HUES6 (cell line): ENCODE results near the gene KRT73.

Experiments used
- H3K27ac ChIP-seq: 2 replicates; pipeline ENCODE4 v1.7.0; 2013; ENCODE audit warnings: low read depth, mild to moderate bottlenecking, low read length, inconsistent platforms
- H3K27me3 ChIP-seq: 2 replicates; pipeline ENCODE4 v1.6.1; 2013; ENCODE audit warnings: low read length; ENCODE audit not compliant: control insufficient read depth, insufficient read depth
- H3K36me3 ChIP-seq: 2 replicates; pipeline ENCODE4 v1.6.1; 2013; ENCODE audit warnings: low read length; ENCODE audit not compliant: control insufficient read depth, insufficient read depth
- H3K4me1 ChIP-seq: 2 replicates; pipeline ENCODE4 v1.6.1; 2013; ENCODE audit warnings: low read length; ENCODE audit not compliant: control insufficient read depth, insufficient read depth
- H3K4me3 ChIP-seq: 2 replicates; pipeline ENCODE4 v1.5.1; 2013; ENCODE audit warnings: low read depth, low read length
- H3K9ac ChIP-seq: one replicate; pipeline ENCODE4 v1.6.1; 2013; ENCODE audit warnings: mild to moderate bottlenecking, low read length
- H3K9me3 ChIP-seq: 2 replicates; pipeline ENCODE4 v1.6.1; 2013; ENCODE audit warnings: low read depth, low read length; ENCODE audit not compliant: control insufficient read depth, insufficient read depth

KRT73 gene

GRCh38 chr12:52608826-52609630 is 9.3 kb downstream of the KRT73 start:
- H3K9ac ChIP-seq: no peak overlapping the region
- H3K27ac ChIP-seq: no peak overlapping the region
- H3K36me3 ChIP-seq: no peaks in the 10 kb centered on the region
- H3K4me3 ChIP-seq: no peak overlapping the region
- no peaks in the 10 kb centered on the region for H3K9me3 ChIP-seq
- no peaks in the 10 kb centered on the region; the same call in 1 of the 2 replicates for H3K4me1 ChIP-seq
- peaks cover 27% of the 10 kb centered on the region for H3K27me3 ChIP-seq

GRCh38 chr12:52608161-52608560 is 10.2 kb downstream of the KRT73 start:
- Histone ChIP-seq H3K4me3 (no peak overlapping the region), H3K27me3 (peaks cover 27% of the 10 kb centered on the region), H3K4me1 (no peaks in the 10 kb centered on the region; the same call in 1 of the 2 replicates), H3K36me3 (no peaks in the 10 kb centered on the region), H3K9ac (no peak overlapping the region), H3K27ac (no peak overlapping the region), H3K9me3 (no peaks in the 10 kb centered on the region)

GRCh38 chr12:52607314-52607713 is 11.0 kb downstream of the KRT73 start:
- Histone ChIP-seq H3K9ac (no peak overlapping the region), H3K9me3 (no peaks in the 10 kb centered on the region), H3K27ac (no peak overlapping the region), H3K4me3 (no peak overlapping the region), H3K27me3 (peaks cover 21% of the 10 kb centered on the region), H3K36me3 (no peaks in the 10 kb centered on the region), H3K4me1 (no peaks in the 10 kb centered on the region)

GRCh38 chr12:52606581-52607218 is 11.7 kb downstream of the KRT73 start:
- H3K4me3 ChIP-seq: no peak overlapping the region
- H3K27ac ChIP-seq: no peak overlapping the region
- peaks cover 18% of the 10 kb centered on the region for H3K27me3 ChIP-seq
- H3K9ac ChIP-seq: no peak overlapping the region
- H3K36me3 ChIP-seq: no peaks in the 10 kb centered on the region
- H3K9me3 ChIP-seq: no peaks in the 10 kb centered on the region
- H3K4me1 ChIP-seq: no peaks in the 10 kb centered on the region

- Histone ChIP-seq H3K9ac (no peak overlapping the region), H3K9me3 (no peaks in the 10 kb centered on the region), H3K4me3 (no peak overlapping the region), H3K36me3 (no peaks in the 10 kb centered on the region), H3K4me1 (no peaks in the 10 kb centered on the region), H3K27ac (no peak overlapping the region), H3K27me3 (peaks cover 16% of the 10 kb centered on the region)
These were observed 12.3 kb downstream of the KRT73 start for GRCh38 chr12:52606096-52606495.

- Histone ChIP-seq H3K36me3 (no peaks in the 10 kb centered on the region), H3K27me3 (peaks cover 10% of the 10 kb centered on the region), H3K9ac (no peak overlapping the region), H3K9me3 (no peaks in the 10 kb centered on the region), H3K4me3 (no peak overlapping the region), H3K27ac (no peak overlapping the region), H3K4me1 (no peaks in the 10 kb centered on the region)
These were observed 12.8 kb downstream of the KRT73 start for GRCh38 chr12:52605542-52605941.

GRCh38 chr12:52604859-52605258 is 13.5 kb downstream of the KRT73 start:
- Histone ChIP-seq H3K27ac (no peak overlapping the region), H3K4me3 (no peak overlapping the region), H3K9me3 (no peaks in the 10 kb centered on the region), H3K4me1 (no peaks in the 10 kb centered on the region), H3K9ac (no peak overlapping the region), H3K27me3 (peaks cover 13% of the 10 kb centered on the region), H3K36me3 (no peaks in the 10 kb centered on the region)

GRCh38 chr12:52603314-52603713 is 15.0 kb downstream of the KRT73 start:
- no peak overlapping the region for H3K4me3 ChIP-seq
- no peak overlapping the region for H3K27ac ChIP-seq
- H3K9ac ChIP-seq: no peak overlapping the region
- no peaks in the 10 kb centered on the region for H3K4me1 ChIP-seq
- no peaks in the 10 kb centered on the region for H3K9me3 ChIP-seq
- peaks cover 24% of the 10 kb centered on the region for H3K27me3 ChIP-seq
- no peaks in the 10 kb centered on the region for H3K36me3 ChIP-seq

GRCh38 chr12:52602552-52602951 is 15.8 kb downstream of the KRT73 start:
- H3K27me3 ChIP-seq: peaks cover 31% of the 10 kb centered on the region

GRCh38 chr12:52601671-52602070 is 16.7 kb downstream of the KRT73 start:
- Histone ChIP-seq H3K9ac (no peak overlapping the region), H3K27me3 (peaks cover 33% of the 10 kb centered on the region), H3K9me3 (no peaks in the 10 kb centered on the region), H3K4me3 (no peak overlapping the region), H3K27ac (no peak overlapping the region), H3K36me3 (no peaks in the 10 kb centered on the region), H3K4me1 (no peaks in the 10 kb centered on the region)

More at GRCh38 chr12:52602552-52602951, 15.8 kb downstream of the KRT73 start:
- no peaks in the 10 kb centered on the region for H3K9me3 ChIP-seq
- H3K9ac ChIP-seq: no peak overlapping the region
- no peak overlapping the region for H3K4me3 ChIP-seq
- H3K36me3 ChIP-seq: no peaks in the 10 kb centered on the region
- no peaks in the 10 kb centered on the region for H3K4me1 ChIP-seq
- H3K27ac ChIP-seq: no peak overlapping the region

- H3K9ac ChIP-seq: no peak within 1 kb of the TSS
- H3K4me3 ChIP-seq: no peak within 1 kb of the TSS
- H3K27me3 ChIP-seq: peaks cover 33% of the 10 kb centered on the region
- H3K36me3 ChIP-seq: no peaks in the 10 kb centered on the region
- no peaks in the 10 kb centered on the region for H3K4me1 ChIP-seq
- H3K27ac ChIP-seq: no peak within 1 kb of the TSS
- no peaks in the 10 kb centered on the region for H3K9me3 ChIP-seq
These were observed 17.3 kb downstream of the KRT73 start, which contains the start of gene KRT72 for GRCh38 chr12:52600941-52601481. Gene KRT72, minus strand, starts transcription at chr12:52601463. Its CDS starts 11 bp downstream, at chr12:52601452.
